Measurements from ENCODE around the gene RPS4Y1.

The RPS4Y1 gene

GRCh38 chrY:2883561-2883960 lies 42.2 kb downstream of the RPS4Y1 start:
- TF ChIP-seq CTCF (conservative IDR thresholded peaks at IDR 0.05), result no peak
- no peak overlapping the region for H3K27ac ChIP-seq

DNA sequence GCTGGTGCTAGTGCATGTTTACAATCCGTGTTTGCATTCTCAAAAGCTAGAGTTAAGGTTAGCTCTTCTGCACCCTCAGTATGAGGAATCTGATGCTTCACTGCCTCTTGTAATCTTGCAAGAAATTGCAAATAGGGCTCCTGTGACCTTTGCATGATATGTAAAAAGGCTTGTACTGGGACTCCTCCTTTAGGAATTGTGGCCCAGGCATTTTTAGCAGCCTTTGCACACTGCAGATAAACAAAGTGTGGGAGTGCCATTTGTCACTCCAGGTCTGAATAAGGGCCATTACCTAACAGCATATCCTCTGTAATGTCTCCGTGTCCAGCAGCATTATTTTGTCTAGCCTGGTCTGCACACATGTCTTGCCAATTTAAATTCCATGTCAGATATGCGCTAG lies 44.5 kb downstream of the RPS4Y1 start:
- H3K27ac ChIP-seq, result no peak overlapping the region
- no peak for TF ChIP-seq CTCF (conservative IDR thresholded peaks at IDR 0.05)

DNA sequence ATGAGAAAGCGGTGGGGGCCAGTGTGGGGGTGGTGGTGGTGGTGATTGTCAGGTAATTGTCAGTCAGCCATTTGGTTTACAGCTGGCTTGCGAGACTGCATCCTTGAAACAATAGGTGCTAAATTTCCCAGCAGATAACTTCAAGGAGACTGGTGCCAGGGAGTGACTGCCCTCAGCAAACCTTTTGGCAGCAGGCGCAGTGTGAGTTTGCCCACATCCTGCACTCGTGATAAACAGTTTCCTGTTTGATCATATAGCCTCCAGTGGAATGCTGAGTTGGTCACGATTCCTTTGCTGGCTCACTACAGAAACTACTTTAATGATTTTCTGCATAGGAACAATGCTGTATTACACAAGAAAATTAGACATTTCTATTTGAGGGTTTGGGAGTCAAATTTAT lies 46.0 kb downstream of the RPS4Y1 start:
- H3K27ac ChIP-seq, result no peak overlapping the region
- TF ChIP-seq CTCF (conservative IDR thresholded peaks at IDR 0.05), result no peak

DNA sequence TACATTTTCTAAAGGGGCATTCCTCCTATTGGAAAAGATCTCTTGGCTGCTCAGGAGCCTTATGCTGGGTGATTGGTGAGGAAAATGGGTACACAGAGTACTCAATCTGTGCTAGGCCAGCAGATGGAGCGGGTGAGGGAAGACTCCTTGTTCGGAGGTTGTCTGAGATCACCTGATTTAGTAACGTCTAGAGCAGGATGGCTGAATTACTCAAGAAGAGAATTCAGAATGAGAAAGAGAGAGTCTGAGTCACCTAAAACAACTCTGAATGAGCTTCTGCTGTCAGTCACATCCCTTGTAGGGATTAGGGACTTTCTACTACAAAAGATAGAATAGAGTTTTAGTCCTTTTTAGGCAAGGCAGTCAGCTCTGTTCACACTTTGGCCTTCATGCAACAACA lies 46.6 kb downstream of the RPS4Y1 start:
- H3K27ac ChIP-seq, result no peak overlapping the region
- TF ChIP-seq CTCF (conservative IDR thresholded peaks at IDR 0.05), result no peak

GRCh38 chrY:2893471-2893870 lies 52.1 kb downstream of the RPS4Y1 start:
- no peak for TF ChIP-seq CTCF (conservative IDR thresholded peaks at IDR 0.05)
- H3K27ac ChIP-seq, result no peak overlapping the region

GRCh38 chrY:2896050-2896449 lies 54.6 kb downstream of the RPS4Y1 start:
- TF ChIP-seq CTCF (conservative IDR thresholded peaks at IDR 0.05), result no peak
- no peak overlapping the region for H3K27ac ChIP-seq

DNA sequence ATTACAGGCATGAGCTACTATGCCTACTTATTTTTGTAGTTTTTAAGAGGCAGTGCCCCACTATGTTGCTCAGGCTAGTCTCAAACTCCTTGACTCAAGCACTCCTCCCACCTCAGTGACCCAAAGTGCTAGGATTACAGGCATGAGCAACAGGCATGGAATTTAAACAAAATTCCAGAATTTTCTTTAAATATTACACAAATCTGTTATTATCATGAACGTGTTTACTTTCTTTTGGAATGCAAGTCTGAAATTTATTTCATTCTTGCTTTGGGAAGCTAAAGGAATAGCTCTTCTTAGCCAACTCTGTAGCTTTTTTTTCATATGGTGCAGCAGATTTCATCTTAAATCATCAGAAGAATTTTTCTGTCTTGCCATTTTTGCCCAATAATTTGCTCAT lies 66.0 kb downstream of the RPS4Y1 start:
- TF ChIP-seq CTCF (conservative IDR thresholded peaks at IDR 0.05), result no peak
- H3K27ac ChIP-seq, result no peak overlapping the region
